ENCODE results near the gene OGFRL1.

Gene OGFRL1

DNA sequence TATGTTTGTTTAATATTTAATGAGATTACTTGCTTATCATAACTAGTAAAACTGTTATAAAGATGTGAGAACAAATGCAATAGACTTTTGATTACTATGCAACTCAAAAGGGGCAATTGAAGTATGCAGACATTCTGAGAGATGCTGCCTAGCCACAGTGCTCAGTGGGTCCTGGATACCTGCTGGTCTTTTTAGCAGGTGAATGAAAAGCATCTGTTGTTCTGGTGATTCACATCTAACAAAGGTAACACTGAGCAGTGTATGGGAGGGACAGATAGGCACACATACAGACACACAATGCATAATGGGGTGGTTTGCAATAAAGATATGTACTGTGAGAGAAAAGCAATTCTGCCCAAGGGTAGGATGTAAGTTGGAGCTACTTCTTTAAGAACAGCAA, 46.9 kb downstream of the OGFRL1 start:
- no peak for DNase-seq

DNA sequence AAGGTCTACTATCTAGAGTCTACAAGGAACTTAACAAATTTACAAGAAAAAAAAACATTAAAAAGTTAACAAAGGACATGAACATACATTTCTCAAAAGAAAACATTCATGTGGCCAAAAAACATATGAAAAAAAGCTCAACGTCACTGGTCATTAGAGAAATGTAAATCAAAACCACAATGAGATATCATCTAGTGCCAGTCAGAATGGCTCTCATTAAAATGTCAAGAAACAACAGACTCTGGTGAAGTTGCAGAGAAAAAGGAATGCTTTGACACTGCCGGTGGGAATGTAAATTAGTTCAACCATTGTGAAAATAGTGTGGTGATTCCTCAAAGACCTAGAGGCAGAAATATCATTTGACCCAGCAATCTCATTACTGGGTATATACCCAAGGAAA, 48.3 kb downstream of the OGFRL1 start:
- no peak for DNase-seq

DNA sequence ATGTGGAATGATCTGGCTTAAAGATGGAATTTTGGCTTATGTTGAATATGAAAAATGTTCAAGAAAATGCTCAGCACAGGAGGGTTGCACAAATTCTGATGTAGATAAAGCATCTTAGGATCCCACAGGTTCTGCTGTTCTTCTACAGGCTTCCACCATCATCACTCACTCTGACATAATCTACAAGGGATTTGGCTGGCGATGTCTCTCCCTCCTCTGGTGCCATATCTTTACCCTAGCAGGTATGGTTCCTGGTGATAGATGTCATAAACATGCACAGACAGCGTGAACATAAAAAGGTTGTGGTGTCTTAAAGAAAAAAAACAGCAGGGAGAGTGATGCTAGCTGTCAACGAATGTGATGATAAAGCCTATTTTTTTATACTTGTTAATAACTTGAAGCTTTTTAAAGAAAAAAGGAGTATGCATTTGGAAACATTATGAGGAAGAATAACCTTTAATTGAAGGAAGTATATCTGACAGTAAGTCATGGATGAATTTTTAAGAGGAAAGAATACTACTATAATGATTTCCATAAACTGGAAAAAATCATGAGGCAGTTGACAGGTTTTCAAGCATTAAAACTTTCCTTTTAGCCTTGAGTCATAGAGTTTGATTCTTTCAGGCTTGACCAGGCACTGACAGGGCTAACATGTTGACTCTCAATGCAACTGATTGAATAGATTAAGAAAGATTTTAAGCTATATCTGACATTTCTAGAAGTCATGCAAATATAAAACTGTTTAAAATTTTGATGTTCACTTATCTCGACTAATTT, 50.1 kb downstream of the OGFRL1 start:
- DNase-seq = no peak

DNA sequence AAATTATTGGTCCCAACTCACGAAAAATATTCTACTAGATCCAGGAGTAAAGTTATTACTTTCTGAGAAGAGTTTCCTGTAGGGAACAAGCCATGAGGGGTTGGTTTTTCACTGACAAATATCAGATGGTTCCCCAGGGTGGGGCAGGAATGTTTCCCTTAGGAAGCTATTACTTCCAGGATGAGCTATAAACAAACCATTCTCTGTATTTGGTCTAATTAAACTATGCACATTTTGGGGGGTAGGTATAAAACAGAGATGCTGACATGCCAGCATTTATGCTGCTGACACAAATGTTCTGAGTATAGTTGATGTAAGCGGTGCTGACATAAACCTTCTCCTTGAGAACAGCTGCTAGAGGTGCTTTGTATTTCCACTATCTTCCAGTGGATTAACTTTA, 54.2 kb downstream of the OGFRL1 start:
- DNase-seq = no peak

DNA sequence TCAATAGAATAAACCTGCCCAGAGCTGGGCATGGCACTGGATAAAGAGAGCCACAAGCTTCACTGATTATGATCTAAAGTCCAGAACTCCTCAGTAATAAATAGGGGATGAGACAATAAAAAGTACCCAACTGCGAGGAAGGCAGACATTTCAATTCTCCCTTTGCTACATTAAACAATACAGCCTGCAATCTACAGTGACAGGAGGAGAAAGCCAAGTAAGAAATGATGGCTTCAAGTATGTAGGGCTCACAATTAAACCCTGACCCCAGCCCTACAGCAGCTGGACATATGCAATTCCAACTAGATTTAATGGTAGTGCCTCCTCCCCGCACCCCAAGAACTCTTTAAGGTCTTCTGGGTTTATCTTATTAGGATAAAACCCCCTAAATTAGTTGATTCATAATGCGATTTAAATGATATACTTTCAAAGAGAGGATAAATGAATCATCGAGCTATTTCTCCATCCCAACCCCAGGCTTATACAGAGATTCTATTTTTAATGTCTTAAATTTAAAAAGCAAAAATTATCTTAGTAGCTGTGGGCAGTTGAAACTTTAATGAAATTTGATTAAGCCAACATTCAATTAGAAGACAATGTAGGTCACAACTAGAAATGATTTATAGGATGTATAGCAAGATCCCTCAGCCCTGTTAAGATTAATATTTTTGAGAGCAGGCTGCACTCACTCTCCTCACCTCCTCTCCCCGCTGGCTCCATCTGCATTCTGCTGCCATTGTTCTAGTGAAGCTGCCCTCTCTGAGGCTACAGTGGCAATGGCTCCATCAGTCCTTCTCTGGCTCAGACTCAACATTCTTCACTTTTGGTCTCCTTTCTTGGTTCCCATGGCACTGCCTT, 57.1 kb downstream of the OGFRL1 start:
- no peak for DNase-seq

DNA sequence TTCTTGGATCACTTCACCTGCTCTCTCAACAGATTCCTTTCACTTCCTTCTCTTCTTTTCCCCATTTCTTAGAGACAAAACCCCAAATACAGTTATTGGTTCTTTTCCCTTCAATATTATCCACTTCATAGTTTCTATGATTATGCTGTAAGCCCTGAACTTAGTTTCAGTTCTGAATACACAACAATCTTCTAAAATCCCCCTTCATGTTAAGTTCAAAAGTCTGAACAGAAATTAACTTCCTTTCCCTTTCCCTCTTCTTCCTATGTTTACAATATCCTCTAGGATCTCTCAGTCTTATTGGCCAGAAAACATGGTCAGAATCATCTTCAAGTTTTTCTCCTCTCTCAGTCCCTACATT, 57.7 kb downstream of the OGFRL1 start:
- DNase-seq = no peak

DNA sequence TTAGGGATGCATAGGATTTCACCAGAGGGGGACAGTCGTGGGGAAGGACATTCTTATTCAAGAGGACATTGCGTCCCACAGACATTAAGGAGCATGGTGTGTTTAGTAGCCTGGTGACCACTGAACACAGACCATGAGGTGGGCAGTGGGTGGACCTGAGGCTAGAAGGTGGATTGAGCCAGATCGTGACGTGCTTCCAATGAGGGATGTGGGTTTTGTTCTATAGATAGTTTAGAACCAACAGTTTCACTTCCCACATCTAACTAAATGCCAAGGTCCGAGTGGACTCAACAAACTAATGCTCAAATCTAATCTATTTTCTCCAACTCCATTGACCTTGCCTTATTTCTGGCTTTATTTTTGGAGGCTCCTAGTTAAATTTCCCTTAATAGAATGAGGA, 58.5 kb downstream of the OGFRL1 start:
- no peak for DNase-seq

DNA sequence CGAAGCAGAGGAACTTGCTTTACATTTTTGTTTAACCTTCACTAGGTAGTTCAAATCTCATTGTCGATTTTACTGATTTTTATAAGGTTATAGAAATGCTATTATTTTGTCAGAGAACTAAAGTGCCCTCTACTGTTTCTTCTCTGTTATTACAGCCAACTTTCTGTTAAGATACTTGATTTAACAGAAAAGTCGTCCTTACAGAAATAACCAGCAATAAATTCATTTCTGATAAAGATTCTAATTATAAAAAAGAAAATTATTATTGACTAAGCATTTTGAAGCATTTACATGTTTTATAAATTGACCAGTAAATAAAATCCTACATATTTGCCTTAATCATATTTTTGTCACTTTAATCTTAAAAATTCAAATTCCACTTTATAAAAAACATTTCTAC, 60.8 kb downstream of the OGFRL1 start:
- DNase-seq = no peak

DNA sequence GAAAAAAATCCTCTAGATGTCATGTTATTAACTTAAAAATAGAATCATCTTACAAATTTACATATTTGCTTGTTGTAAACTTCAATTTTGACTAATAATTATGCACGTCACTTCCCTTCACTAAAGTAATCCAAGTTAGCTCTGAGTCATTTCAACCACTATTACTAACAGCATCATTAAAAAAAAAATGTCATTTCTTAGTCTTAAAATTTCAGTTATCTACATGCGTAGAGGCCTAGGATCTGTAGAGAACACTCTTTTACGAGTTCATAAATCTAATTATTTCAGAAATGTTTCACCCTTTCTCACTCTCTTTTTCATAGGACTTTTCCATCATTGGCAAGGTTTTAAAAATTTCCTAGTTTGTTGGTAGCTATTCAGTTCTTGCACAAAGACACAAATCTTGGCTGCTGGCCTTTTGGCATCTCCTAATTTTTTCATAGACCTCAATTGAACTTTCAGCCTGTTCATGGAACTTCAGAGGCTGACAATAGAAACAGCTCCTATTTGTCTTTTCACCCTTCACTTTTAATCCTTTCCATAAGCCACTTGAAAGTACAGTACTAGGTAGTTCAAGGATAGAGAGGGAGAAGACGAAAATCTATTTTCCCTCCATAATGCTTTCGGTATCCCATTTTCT, 61.5 kb downstream of the OGFRL1 start:
- no peak for DNase-seq

DNA sequence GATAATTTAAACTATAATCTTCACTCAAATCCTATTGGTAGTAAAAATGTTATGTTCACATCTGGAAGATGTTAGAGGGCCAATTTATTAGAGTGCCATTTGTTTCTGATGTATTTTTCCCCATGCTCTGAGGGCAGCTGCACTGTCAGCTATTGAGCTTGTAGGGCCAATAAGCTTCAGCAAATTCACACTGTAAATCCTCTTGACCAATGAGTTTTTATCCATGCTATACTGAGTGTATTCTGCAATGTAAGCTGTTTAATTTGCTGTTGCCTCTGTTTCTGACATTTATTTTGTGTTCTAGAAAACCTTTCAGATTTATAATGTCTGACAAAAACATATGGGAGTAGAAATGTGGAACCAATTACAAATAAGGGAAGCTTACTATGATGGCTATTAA, 62.6 kb downstream of the OGFRL1 start:
- no peak for DNase-seq
